ENCODE measurements around the gene KRT79.

GRCh38 chr12:52873513-52873831 is 39.4 kb upstream of the KRT79 start:
- TF ChIP-seq, protein P1, sequence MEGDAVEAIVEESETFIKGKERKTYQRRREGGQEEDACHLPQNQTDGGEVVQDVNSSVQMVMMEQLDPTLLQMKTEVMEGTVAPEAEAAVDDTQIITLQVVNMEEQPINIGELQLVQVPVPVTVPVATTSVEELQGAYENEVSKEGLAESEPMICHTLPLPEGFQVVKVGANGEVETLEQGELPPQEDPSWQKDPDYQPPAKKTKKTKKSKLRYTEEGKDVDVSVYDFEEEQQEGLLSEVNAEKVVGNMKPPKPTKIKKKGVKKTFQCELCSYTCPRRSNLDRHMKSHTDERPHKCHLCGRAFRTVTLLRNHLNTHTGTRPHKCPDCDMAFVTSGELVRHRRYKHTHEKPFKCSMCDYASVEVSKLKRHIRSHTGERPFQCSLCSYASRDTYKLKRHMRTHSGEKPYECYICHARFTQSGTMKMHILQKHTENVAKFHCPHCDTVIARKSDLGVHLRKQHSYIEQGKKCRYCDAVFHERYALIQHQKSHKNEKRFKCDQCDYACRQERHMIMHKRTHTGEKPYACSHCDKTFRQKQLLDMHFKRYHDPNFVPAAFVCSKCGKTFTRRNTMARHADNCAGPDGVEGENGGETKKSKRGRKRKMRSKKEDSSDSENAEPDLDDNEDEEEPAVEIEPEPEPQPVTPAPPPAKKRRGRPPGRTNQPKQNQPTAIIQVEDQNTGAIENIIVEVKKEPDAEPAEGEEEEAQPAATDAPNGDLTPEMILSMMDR (IDR thresholded peaks at IDR 0.05) = no peak
- TF ChIP-seq POLR2A (IDR thresholded peaks at IDR 0.05) = no peak
